ENCODE results near the gene PTK7. TPM values are rescaled to one million over a fixed set of nuclear protein-coding genes. Genes with fewer than 3 reads are reported as not detected.

The PTK7 gene
- total and polyA plus RNA-seq, 2 donors (not counting 1 experiment from before 2014, with no cell fraction given): not detected

DNA sequence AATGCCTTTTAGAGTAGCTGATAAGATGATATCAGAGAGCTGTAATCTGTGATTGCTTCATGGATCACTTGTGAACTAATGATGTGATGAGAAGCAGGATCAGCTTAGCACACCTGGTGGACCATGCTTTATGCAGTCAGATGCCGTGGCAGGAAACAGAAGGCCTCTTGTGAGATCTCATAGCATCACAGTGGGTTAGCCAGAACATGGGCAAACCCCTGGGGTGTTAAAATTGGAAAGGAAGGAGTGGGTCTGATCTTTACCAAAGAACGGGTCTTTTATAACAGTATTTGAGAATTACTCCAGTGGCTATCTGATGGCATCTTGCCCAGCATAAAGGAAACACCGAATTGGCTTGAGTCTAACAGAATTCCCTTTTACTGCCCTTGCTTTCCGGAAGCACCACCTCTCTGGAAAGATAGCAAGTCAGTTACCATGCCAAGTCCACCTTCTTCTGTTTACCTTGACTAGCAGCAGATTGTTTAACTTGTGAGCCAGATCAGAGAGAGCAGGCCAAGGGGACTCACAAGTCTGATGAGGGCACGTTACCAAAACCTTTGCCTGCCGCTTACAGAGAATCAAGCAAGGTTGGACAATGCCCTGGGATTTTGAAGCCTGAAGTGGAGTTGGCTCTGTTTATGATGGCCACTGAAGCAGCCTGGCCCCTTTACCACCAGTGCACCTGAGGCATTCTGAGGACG lies 74.1 kb downstream of the PTK7 start:
- Histone ChIP-seq H3K27ac (ENCODE audit: low read length in 2 of 2) (no peak overlapping the region), H3K4me1 (ENCODE audit: control insufficient read depth in 2 of 2, insufficient read depth in 2 of 2, low read length in 2 of 2) (no peaks in the 10 kb centered on the region), H3K9ac (ENCODE audit: low read length) (no peak overlapping the region), H3K9me3 (ENCODE audit: control extremely low read depth in 1 of 3, control insufficient read depth in 2 of 3, insufficient read depth in 1 of 3, low read length in 2 of 3) (no peaks in the 10 kb centered on the region), H3K4me3 (ENCODE audit: control extremely low read depth in 1 of 5, extremely low read depth in 1 of 5, insufficient read depth in 1 of 5, low read depth in 2 of 5, low read length in 4 of 5) (no peak overlapping the region), H3K79me2 (ENCODE audit: control insufficient read depth, insufficient read depth, low read length) (no peaks in the 10 kb centered on the region), H3K36me3 (replicated peaks in 1 of 2; ENCODE audit: control extremely low read depth in 1 of 2, control insufficient read depth in 1 of 2, extremely low read depth in 1 of 2, insufficient read depth in 2 of 2, low read length in 1 of 2) (no peaks in the 10 kb centered on the region), H4K20me1 (ENCODE audit: control insufficient read depth, insufficient read depth, low read length, poor library complexity, severe bottlenecking) (no peaks in the 10 kb centered on the region), H2AFZ (ENCODE audit: insufficient read depth, low read depth, low read length, poor library complexity, severe bottlenecking) (no peak overlapping the region), H3K4me2 (replicated peaks; ENCODE audit: low read depth, low read length, poor library complexity, severe bottlenecking) (no peak overlapping the region), H3K27me3 (replicated peaks in 1 of 4; ENCODE audit: control extremely low read depth in 1 of 4, control insufficient read depth in 3 of 4, insufficient read depth in 4 of 4, low read length in 3 of 4) (peaks cover 0 to 4% (median 0%) of the 10 kb centered on the region in 4 experiments)
- Mint-ChIP-seq H3K4me3 (no peak overlapping the region), H3K27me3 (peaks cover 10% of the 10 kb centered on the region), H3K4me1 (no peaks in the 10 kb centered on the region), H3K9me3 (ENCODE audit: insufficient read depth) (no peaks in the 10 kb centered on the region), H3K27ac (no peak overlapping the region)
- ChIA-PET CTCF (no interaction called here), POLR2A (no interaction called here)
- DNase-seq: no peak
- ATAC-seq (ENCODE audit: low read depth): no peak
- WGBS (ENCODE audit: insufficient coverage): 86% methylated on average over 6 of the region's 7 CpGs
- TF ChIP-seq EZH2 (IDR thresholded peaks at IDR 0.05; ENCODE audit: borderline replicate concordance, insufficient read depth, low read depth, low read length, poor library complexity, severe bottlenecking) (no peak), CTCF (IDR thresholded peaks at IDR 0.05) (no peak)
- intact Hi-C loops (cut with micrococcal nuclease): no loop called here

- ATAC-seq (ENCODE audit: low read depth) (no peak), DNase-seq (no peak)
- H3K27ac ChIP-seq (ENCODE audit: low read length in 2 of 2): no peak overlapping the region
- Mint-ChIP-seq H3K27ac (no peak overlapping the region), H3K4me1 (no peaks in the 10 kb centered on the region), H3K27me3 (no peaks in the 10 kb centered on the region), H3K9me3 (ENCODE audit: insufficient read depth) (no peaks in the 10 kb centered on the region), H3K4me3 (no peak overlapping the region)
- H3K79me2 ChIP-seq (ENCODE audit: control insufficient read depth, insufficient read depth, low read length): no peaks in the 10 kb centered on the region
- H4K20me1 ChIP-seq (ENCODE audit: control insufficient read depth, insufficient read depth, low read length, poor library complexity, severe bottlenecking): no peaks in the 10 kb centered on the region
- CTCF ChIA-PET: interaction anchor here (0.9 kb wide), 1 partner anchor 16 kb away, joined by 4 read pairs; no protein-coding TSS in a partner anchor
- no peak overlapping the region for H3K4me2 ChIP-seq (replicated peaks; ENCODE audit: low read depth, low read length, poor library complexity, severe bottlenecking)
- no peaks in the 10 kb centered on the region for H3K4me1 ChIP-seq (ENCODE audit: control insufficient read depth in 2 of 2, insufficient read depth in 2 of 2, low read length in 2 of 2)
- TF ChIP-seq EZH2 (IDR thresholded peaks at IDR 0.05; ENCODE audit: borderline replicate concordance, insufficient read depth, low read depth, low read length, poor library complexity, severe bottlenecking): no peak
- no peak for TF ChIP-seq CTCF (IDR thresholded peaks at IDR 0.05)
- H3K9ac ChIP-seq (ENCODE audit: low read length): no peak overlapping the region
- POLR2A ChIA-PET: no interaction called here
- no peaks in the 10 kb centered on the region for H3K27me3 ChIP-seq (replicated peaks in 1 of 4; ENCODE audit: control extremely low read depth in 1 of 4, control insufficient read depth in 3 of 4, insufficient read depth in 4 of 4, low read length in 3 of 4)
- intact Hi-C loops (cut with micrococcal nuclease): no loop called here
- no peaks in the 10 kb centered on the region for H3K36me3 ChIP-seq (replicated peaks in 1 of 2; ENCODE audit: control extremely low read depth in 1 of 2, control insufficient read depth in 1 of 2, extremely low read depth in 1 of 2, insufficient read depth in 2 of 2, low read length in 1 of 2)
- WGBS (ENCODE audit: insufficient coverage): 92% methylated on average over 4 of the region's 11 CpGs
- H3K9me3 ChIP-seq (ENCODE audit: control extremely low read depth in 1 of 3, control insufficient read depth in 2 of 3, insufficient read depth in 1 of 3, low read length in 2 of 3): no peaks in the 10 kb centered on the region
- no peak overlapping the region for H2AFZ ChIP-seq (ENCODE audit: insufficient read depth, low read depth, low read length, poor library complexity, severe bottlenecking)
- no peak overlapping the region for H3K4me3 ChIP-seq (ENCODE audit: control extremely low read depth in 1 of 5, extremely low read depth in 1 of 5, insufficient read depth in 1 of 5, low read depth in 2 of 5, low read length in 4 of 5)
Measured at GRCh38 chr6:43159599-43159998, 83.5 kb downstream of the PTK7 start.
